ENCODE data around the gene RNF123. TPM values are rescaled to one million over a fixed set of nuclear protein-coding genes. Genes with fewer than 3 reads are reported as not detected.

RNF123 gene
- total and polyA plus RNA-seq, 2 experiments from 2014 or later = 27.7 to 39.1 TPM

DNA sequence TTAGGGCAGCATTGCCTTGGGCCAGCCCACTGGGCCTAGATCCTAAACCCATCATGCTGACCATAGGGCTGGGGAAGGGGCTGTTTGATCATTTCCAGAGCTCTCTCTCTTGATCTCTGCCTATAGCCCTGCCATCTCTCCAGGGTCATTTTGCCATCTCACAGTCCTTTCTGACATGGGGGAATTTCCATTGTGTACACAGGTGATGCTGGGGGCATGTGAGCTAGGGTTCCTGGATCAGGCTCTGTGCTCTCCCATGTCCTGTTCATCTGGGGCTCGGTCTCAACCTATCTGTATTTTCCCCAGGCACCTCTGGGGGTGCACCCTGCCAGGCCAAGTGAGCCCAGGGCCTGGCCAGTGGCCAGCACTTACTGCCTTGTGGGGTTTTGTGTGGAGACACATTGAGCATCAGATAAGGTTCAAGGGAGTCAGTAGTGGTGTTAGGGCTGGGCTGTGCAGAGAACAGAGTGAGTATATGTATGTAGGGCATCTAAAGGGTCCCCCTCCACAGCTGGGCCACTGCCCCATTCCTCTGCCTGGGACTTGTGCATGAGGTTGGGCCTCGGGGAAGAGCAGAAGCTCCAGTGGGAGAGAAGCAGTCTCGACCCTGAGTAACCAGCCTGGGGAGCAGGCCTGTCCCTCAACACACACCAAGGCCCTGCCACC, 40.9 kb upstream of the RNF123 start:
- WGBS (ENCODE audit: low lambda C conversion rate, missing lambda C conversion rate) = 74% methylated on average over 3 of the region's 3 CpGs
- Histone ChIP-seq H3K4me1 (ENCODE audit: insufficient read depth) (peaks cover 4% of the 10 kb centered on the region), H3K79me2 (no peaks in the 10 kb centered on the region), H3K4me2 (no peak overlapping the region), H3K9me3 (ENCODE audit: low read depth) (no peaks in the 10 kb centered on the region), H3K27ac (no peak overlapping the region), H3K9me2 (replicated peaks; ENCODE audit: insufficient read depth) (no peaks in the 10 kb centered on the region), H4K20me1 (ENCODE audit: insufficient read depth, poor library complexity, severe bottlenecking) (no peaks in the 10 kb centered on the region), H2AFZ (no peak overlapping the region), H3K27me3 (no peaks in the 10 kb centered on the region), H3K36me3 (replicated peaks; ENCODE audit: insufficient read depth, low read depth) (no peaks in the 10 kb centered on the region), H3K4me3 (no peak overlapping the region)
- no peak for DNase-seq (ENCODE audit: low spot score)
- TF ChIP-seq, protein P1, sequence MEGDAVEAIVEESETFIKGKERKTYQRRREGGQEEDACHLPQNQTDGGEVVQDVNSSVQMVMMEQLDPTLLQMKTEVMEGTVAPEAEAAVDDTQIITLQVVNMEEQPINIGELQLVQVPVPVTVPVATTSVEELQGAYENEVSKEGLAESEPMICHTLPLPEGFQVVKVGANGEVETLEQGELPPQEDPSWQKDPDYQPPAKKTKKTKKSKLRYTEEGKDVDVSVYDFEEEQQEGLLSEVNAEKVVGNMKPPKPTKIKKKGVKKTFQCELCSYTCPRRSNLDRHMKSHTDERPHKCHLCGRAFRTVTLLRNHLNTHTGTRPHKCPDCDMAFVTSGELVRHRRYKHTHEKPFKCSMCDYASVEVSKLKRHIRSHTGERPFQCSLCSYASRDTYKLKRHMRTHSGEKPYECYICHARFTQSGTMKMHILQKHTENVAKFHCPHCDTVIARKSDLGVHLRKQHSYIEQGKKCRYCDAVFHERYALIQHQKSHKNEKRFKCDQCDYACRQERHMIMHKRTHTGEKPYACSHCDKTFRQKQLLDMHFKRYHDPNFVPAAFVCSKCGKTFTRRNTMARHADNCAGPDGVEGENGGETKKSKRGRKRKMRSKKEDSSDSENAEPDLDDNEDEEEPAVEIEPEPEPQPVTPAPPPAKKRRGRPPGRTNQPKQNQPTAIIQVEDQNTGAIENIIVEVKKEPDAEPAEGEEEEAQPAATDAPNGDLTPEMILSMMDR (IDR thresholded peaks at IDR 0.05; ENCODE audit: poor library complexity) = no peak
- no peak for TF ChIP-seq EZH2 (IDR thresholded peaks at IDR 0.05; ENCODE audit: borderline replicate concordance)
- no peak for TF ChIP-seq EZH2phosphoT487 (IDR thresholded peaks at IDR 0.05; ENCODE audit: low read depth, severe bottlenecking, unreplicated experiment)

- H3K27ac ChIP-seq = no peak overlapping the region
- 90% methylated on average over 1 of the region's 1 CpG for WGBS (ENCODE audit: low lambda C conversion rate, missing lambda C conversion rate)
Observed at GRCh38 chr3:49649576-49649975, 39.8 kb upstream of the RNF123 start.

DNA sequence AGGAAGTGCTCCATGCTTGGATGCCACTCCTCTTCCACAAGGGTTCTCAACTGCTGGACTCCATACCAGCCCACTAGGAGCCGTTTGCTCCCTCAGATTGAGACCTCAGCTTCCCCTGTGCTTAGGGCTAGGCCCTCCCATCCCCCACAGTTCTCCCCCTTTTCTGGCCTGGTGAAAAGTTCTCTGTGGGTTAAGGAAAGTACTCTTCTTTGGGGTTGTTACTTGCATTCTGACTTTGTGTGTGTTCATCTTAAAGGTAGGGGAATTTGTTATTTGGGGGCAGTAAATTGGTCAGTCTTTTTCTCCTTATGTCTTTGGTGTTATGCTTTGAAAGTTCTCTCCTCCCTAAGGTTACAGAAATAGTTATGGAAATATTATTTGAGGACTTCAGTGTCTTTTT, 39.2 kb upstream of the RNF123 start:
- Histone ChIP-seq H3K4me1 (ENCODE audit: insufficient read depth) (peaks cover 4% of the 10 kb centered on the region), H3K27ac (no peak overlapping the region), H3K9me2 (replicated peaks; ENCODE audit: insufficient read depth) (no peaks in the 10 kb centered on the region), H3K27me3 (no peaks in the 10 kb centered on the region), H3K4me2 (no peak overlapping the region), H3K4me3 (no peak overlapping the region), H3K79me2 (no peaks in the 10 kb centered on the region), H3K9me3 (ENCODE audit: low read depth) (no peaks in the 10 kb centered on the region), H3K36me3 (replicated peaks; ENCODE audit: insufficient read depth, low read depth) (no peaks in the 10 kb centered on the region), H2AFZ (no peak overlapping the region), H4K20me1 (ENCODE audit: insufficient read depth, poor library complexity, severe bottlenecking) (no peaks in the 10 kb centered on the region)
- 83% methylated on average over 1 of the region's 1 CpG for WGBS (ENCODE audit: low lambda C conversion rate, missing lambda C conversion rate)
- no peak for DNase-seq (ENCODE audit: low spot score)
- no peak for TF ChIP-seq EZH2phosphoT487 (IDR thresholded peaks at IDR 0.05; ENCODE audit: low read depth, severe bottlenecking, unreplicated experiment)
- no peak for TF ChIP-seq EZH2 (IDR thresholded peaks at IDR 0.05; ENCODE audit: borderline replicate concordance)
- TF ChIP-seq, protein P1 (IDR thresholded peaks at IDR 0.05; ENCODE audit: poor library complexity) = no peak

More at GRCh38 chr3:49649576-49649975, 39.8 kb upstream of the RNF123 start:
- Histone ChIP-seq H3K9me2 (replicated peaks; ENCODE audit: insufficient read depth) (no peaks in the 10 kb centered on the region), H4K20me1 (ENCODE audit: insufficient read depth, poor library complexity, severe bottlenecking) (no peaks in the 10 kb centered on the region), H3K79me2 (no peaks in the 10 kb centered on the region), H3K4me2 (no peak overlapping the region), H3K4me1 (ENCODE audit: insufficient read depth) (peaks cover 4% of the 10 kb centered on the region), H3K27me3 (no peaks in the 10 kb centered on the region), H3K9me3 (ENCODE audit: low read depth) (no peaks in the 10 kb centered on the region), H2AFZ (no peak overlapping the region), H3K36me3 (replicated peaks; ENCODE audit: insufficient read depth, low read depth) (no peaks in the 10 kb centered on the region), H3K4me3 (no peak overlapping the region)
- TF ChIP-seq, protein P1 (IDR thresholded peaks at IDR 0.05; ENCODE audit: poor library complexity) = no peak
- TF ChIP-seq EZH2phosphoT487 (IDR thresholded peaks at IDR 0.05; ENCODE audit: low read depth, severe bottlenecking, unreplicated experiment) (no peak), EZH2 (IDR thresholded peaks at IDR 0.05; ENCODE audit: borderline replicate concordance) (no peak)
- no peak for DNase-seq (ENCODE audit: low spot score)
